ENCODE results near the gene CCDC50. TPM values are rescaled to one million over a fixed set of nuclear protein-coding genes. Genes with fewer than 3 reads are reported as not detected.

The CCDC50 gene, protein sequence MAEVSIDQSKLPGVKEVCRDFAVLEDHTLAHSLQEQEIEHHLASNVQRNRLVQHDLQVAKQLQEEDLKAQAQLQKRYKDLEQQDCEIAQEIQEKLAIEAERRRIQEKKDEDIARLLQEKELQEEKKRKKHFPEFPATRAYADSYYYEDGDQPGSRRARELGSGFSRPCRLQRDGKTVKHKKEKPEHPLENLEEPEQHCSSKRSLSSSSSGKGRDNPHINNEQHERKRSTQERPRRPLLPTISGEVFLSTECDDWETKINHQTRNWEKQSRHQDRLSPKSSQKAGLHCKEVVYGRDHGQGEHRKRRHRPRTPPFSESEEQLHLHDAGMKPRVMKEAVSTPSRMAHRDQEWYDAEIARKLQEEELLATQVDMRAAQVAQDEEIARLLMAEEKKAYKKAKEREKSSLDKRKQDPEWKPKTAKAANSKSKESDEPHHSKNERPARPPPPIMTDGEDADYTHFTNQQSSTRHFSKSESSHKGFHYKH
- 24.1 to 30.0 TPM (median 25.7 TPM) in 5 replicates for total RNA-seq (2022; extraction: Qiagen RNA extraction)

DNA sequence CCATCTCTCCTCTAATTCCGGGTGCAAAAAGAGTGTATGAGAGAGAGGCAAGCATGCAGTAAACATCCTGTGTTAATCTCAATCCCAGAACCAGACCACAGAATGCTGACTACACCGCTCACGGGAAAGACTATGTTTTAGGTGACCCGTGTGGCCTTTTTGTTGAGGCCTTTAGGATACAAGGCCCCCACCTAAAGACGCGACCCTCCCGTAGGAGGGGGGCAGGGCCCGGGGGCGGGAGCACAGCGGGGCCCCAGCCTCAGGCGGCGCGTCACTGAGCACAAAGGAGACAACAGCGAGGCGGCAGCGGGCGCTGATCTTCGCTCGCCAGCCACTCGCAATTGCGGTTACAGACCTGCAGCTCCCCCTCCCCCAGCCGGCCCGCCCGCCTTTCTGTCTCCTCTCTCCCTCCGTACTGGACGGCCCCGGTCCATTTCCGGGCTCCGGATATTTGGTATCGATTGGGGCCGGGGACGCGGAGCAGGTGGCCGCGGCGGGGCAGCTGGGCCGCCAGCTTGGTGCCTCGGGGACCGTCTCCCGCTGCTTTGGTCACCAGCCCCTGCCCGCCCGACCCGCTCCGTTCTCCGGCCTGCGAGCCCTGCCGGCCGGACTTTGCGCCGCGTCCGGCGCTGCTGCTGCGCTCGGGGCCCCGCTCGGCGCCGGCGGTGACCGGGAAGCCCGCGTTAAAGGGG lies at the start of gene CCDC50:
TSS of gene CCDC50 (plus strand) at position 433 of the 692 bp plus-strand sequence. CDS start 281 bp downstream, outside the sequence.

DNA sequence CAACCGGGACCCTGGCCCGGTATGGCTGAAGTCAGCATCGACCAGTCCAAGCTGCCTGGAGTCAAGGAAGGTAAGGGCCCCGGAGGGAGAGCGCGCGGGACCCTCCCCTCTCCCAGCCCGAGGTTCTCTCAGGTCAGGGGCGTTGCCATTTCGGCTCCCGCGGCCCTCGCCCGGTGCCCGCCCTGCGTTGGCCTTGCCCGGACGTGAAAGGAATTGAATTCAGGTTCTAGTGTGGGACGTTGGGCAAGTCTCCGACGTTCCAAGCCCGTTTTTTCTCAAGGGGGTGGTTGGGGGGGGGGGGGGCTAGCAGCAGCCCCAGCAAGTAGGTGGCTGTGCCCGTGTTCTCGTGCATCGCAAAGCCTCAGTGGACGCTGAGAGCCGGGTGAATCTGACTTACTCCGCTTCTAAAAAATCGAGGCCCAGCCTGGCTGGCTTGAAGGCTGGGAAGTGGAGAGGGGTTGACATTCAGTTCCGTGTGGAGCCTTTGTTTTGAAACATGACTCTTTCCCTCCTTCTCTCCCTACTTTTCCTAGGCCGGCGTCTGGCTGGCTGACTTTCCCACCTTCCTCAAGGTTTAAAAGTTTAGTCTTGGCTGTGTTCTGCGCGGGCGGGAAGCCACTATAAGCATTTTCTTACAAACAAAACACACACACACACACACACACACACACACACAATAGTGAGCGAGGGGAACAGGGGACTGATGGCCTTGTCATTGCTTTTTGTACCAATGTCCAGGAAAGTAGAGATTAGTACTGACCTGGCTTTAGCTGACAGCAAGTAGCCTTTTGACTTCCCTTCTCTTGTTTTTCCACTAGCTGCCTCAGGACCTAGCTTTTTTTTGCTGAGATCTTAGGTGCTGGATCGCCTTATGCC lies 698 bp downstream of the CCDC50 start, which contains the start of gene UTS2B:
TSS of gene UTS2B (minus strand) at position 873 of the 876 bp plus-strand sequence. CDS start 48,337 bp downstream, outside the sequence.

Other genes starting within 250 kb of the CCDC50 start
- gene OSTN, start 130.2 kb upstream of the CCDC50 start, total RNA-seq (2022; extraction: Qiagen RNA extraction) = not detected in 5 replicates
- 0.05 to 0.16 TPM (median 0.08 TPM) in 5 replicates for gene UTS2B, start 1.1 kb downstream of the CCDC50 start, total RNA-seq (2022; extraction: Qiagen RNA extraction)
- not detected in 5 replicates for gene PYDC2, start 131.8 kb downstream of the CCDC50 start, total RNA-seq (2022; extraction: Qiagen RNA extraction)

All from A549 treated with CORT108297 at 1 μM for 4 hours (cell line).